Suprapubic skin (tissue), 3 donors: Measurements from ENCODE around the gene FITM2.

Experiments
- CTCF ChIP-seq, 2 donors: fragments of 200-600 bp in 1 of 2; fragments of 450-650 bp in 1 of 2; sonication (generic) in 1 of 2; IDR thresholded peaks; one replicate each; pipeline ENCODE4 v1.5.1; 2016 to 2019; ENCODE audit warnings: antibody characterized with exemption in 2 of 2, mild to moderate bottlenecking in 1 of 2, moderate library complexity in 1 of 2
- POLR2A ChIP-seq, 2 donors: fragments of 450-650 bp; IDR thresholded peaks; one replicate each; pipeline ENCODE4 v1.6.1; 2017; ENCODE audit warnings: antibody characterized with exemption in 2 of 2, mild to moderate bottlenecking in 2 of 2, moderate library complexity in 2 of 2

- TF ChIP-seq POLR2A (IDR thresholded peaks at IDR 0.05) (no peak), CTCF (IDR thresholded peaks at IDR 0.05) (no peak)
Measured at GRCh38 chr20:44360221-44360620, 49.2 kb upstream of the FITM2 start.
